Measurements from ENCODE around the gene DOHH. TPM values are rescaled to one million over a fixed set of nuclear protein-coding genes. Genes with fewer than 3 reads are reported as not detected.

Gene DOHH
- total and polyA plus RNA-seq, 2 donors, result 8.5 to 8.8 TPM

DNA sequence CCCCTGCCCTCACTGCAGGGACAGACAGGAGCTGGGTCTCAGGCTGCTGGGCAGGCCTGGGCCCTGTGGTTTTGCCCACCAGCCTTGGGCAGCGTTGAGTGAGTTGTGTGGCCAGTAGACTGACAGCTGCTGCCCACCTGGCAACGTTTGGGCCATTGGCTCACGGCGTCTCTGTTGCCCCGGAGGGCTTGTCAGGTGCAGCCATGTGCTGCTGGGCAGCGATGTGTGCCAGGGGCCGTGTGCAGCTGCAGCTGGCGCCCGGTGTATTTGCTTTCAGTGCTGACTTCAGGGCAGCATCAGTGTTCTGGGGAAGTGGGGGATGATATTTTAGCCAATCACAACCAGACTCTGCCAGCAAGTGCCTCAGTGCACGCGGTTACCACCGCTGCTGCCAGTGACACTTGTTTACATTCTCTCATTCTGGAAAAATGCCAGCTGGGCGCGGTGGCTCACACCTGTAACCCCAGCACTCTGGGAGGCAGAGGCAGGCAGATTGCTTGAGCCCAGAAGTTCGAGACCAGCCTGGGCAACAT, 16.3 kb upstream of the DOHH start:
- H3K4me1 ChIP-seq (ENCODE audit: control insufficient read depth in 2 of 2, insufficient read depth in 2 of 2, low read length in 2 of 2), result peaks cover 6 to 7% of the 10 kb centered on the region in 2 donors

DNA sequence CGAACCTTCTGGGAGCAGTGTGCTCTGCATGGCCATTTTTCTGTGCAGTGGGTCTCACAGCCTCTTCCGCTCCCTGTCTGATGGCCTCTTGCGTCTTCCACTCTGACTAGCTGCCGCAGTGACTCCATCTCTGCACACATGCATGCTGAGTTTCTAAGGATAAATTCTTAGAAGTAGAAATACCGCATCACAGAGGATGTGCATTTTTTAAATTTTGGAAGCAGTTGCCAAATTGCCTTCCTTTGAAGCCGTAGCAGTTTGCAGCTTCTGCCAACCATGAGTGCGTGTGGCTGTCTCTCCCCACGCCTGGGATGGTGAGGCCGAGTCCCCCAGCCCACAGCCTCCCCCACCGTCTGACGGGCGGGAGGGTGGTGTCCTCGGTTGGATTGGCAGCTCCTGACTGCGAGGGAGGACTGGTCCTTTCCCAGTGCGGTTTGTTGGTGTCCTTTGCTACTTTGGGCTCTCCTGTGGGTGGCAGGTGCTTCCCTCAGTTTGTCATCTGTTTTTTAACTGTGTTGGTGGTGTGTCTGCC, 15.5 kb upstream of the DOHH start:
- H3K4me1 ChIP-seq (ENCODE audit: control insufficient read depth in 2 of 2, insufficient read depth in 2 of 2, low read length in 2 of 2), result peaks cover 6 to 7% of the 10 kb centered on the region in 2 donors
- peaks cover 35 to 49% of the 10 kb centered on the region in 2 donors for H3K36me3 ChIP-seq (ENCODE audit: control insufficient read depth in 2 of 2, insufficient read depth in 2 of 2, low read length in 1 of 2)
- H3K4me3 ChIP-seq (ENCODE audit: low read length in 2 of 2), result no peak overlapping the region

More for the DNA sequence above, 16.3 kb upstream of the DOHH start:
- WGBS, result 62% methylated on average over 15 of the region's 15 CpGs
- DNase-seq (ENCODE audit: low read depth in 6 of 9, low spot score in 9 of 9), result peak in 2 of 9 donors; percentile 37 to 46
- Histone ChIP-seq H3K4me3 (ENCODE audit: low read length in 2 of 2) (no peak overlapping the region), H3K27me3 (ENCODE audit: control insufficient read depth in 2 of 2, insufficient read depth in 1 of 2, low read length in 1 of 2) (no peaks in the 10 kb centered on the region), H3K9me3 (ENCODE audit: control insufficient read depth in 2 of 2, insufficient read depth in 1 of 2, low read length in 1 of 2) (no peaks in the 10 kb centered on the region), H3K36me3 (ENCODE audit: control insufficient read depth in 2 of 2, insufficient read depth in 2 of 2, low read length in 1 of 2) (peaks cover 32 to 47% of the 10 kb centered on the region in 2 donors), H3K27ac (ENCODE audit: low read depth in 1 of 2, low read length in 1 of 2) (peak overlapping the region; percentile 26 to 43)

GRCh38 chr19:3514930-3515329, 14.5 kb upstream of the DOHH start:
- H3K9me3 ChIP-seq (ENCODE audit: control insufficient read depth in 2 of 2, insufficient read depth in 1 of 2, low read length in 1 of 2), result no peaks in the 10 kb centered on the region
- peaks cover 43 to 48% of the 10 kb centered on the region in 2 donors for H3K36me3 ChIP-seq (ENCODE audit: control insufficient read depth in 2 of 2, insufficient read depth in 2 of 2, low read length in 1 of 2)
- H3K27ac ChIP-seq (ENCODE audit: low read depth in 1 of 2, low read length in 1 of 2), result no peak overlapping the region
- H3K4me3 ChIP-seq (ENCODE audit: low read length in 2 of 2), result no peak overlapping the region
- 97% methylated on average over 12 of the region's 12 CpGs for WGBS
- no peak for DNase-seq (ENCODE audit: low read depth in 6 of 9, low spot score in 9 of 9)
- H3K27me3 ChIP-seq (ENCODE audit: control insufficient read depth in 2 of 2, insufficient read depth in 1 of 2, low read length in 1 of 2), result no peaks in the 10 kb centered on the region
- H3K4me1 ChIP-seq (ENCODE audit: control insufficient read depth in 2 of 2, insufficient read depth in 2 of 2, low read length in 2 of 2), result peaks cover 6 to 7% of the 10 kb centered on the region in 2 donors

More for the DNA sequence above, 15.5 kb upstream of the DOHH start:
- no peak for DNase-seq (ENCODE audit: low read depth in 6 of 9, low spot score in 9 of 9)
- Histone ChIP-seq H3K27ac (ENCODE audit: low read depth in 1 of 2, low read length in 1 of 2) (peak overlapping the region in 1 of 2 donors; percentile 10), H3K27me3 (ENCODE audit: control insufficient read depth in 2 of 2, insufficient read depth in 1 of 2, low read length in 1 of 2) (no peaks in the 10 kb centered on the region), H3K9me3 (ENCODE audit: control insufficient read depth in 2 of 2, insufficient read depth in 1 of 2, low read length in 1 of 2) (no peaks in the 10 kb centered on the region)
- WGBS, result 85% methylated on average over 15 of the region's 15 CpGs

GRCh38 chr19:3513229-3514140, 13.0 kb upstream of the DOHH start:
- no peak overlapping the region for H3K4me3 ChIP-seq (ENCODE audit: low read length in 2 of 2)
- H3K4me1 ChIP-seq (ENCODE audit: control insufficient read depth in 2 of 2, insufficient read depth in 2 of 2, low read length in 2 of 2), result peaks cover 7% of the 10 kb centered on the region in 2 donors
- H3K27ac ChIP-seq (ENCODE audit: low read depth in 1 of 2, low read length in 1 of 2), result no peak overlapping the region
- DNase-seq (ENCODE audit: low read depth in 6 of 9, low spot score in 9 of 9), result no peak
- peaks cover 42 to 52% of the 10 kb centered on the region in 2 donors for H3K36me3 ChIP-seq (ENCODE audit: control insufficient read depth in 2 of 2, insufficient read depth in 2 of 2, low read length in 1 of 2)
- no peaks in the 10 kb centered on the region for H3K27me3 ChIP-seq (ENCODE audit: control insufficient read depth in 2 of 2, insufficient read depth in 1 of 2, low read length in 1 of 2)
- H3K9me3 ChIP-seq (ENCODE audit: control insufficient read depth in 2 of 2, insufficient read depth in 1 of 2, low read length in 1 of 2), result no peaks in the 10 kb centered on the region
- 98% methylated on average over 23 of the region's 23 CpGs for WGBS

DNA sequence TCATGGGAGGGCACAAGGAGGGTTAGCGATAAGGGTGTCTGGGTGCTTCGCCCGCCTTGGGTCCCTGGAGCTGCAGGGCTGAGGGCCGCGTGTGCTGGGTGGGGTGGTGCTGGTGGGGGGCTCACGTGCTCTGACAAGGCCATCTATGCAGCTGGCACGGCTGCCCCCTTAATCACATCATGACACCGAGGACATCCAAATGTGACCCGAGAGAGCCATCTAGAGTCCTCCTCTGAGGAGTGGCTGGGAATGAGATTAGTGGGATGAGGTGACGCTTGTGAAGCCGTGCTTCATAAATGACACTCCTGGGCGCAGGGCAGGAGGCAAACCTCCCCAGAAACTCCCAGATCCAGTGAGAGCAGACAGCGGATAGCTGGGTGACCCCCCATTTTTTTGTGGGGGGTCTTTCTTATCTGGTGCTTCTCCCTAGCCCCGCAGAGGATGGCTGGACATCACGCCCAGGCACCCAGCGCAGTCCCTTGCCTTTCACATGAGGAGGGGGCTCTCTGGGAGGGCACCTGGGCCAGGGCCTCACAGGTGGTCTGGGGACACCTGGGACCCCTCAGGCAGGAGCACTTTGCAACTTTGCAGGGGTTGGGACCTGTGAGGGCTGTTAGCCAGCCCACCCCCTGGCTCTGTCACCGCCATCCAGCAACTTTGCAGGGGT, 12.2 kb upstream of the DOHH start:
- no peak overlapping the region for H3K27ac ChIP-seq (ENCODE audit: low read depth in 1 of 2, low read length in 1 of 2)
- no peaks in the 10 kb centered on the region for H3K27me3 ChIP-seq (ENCODE audit: control insufficient read depth in 2 of 2, insufficient read depth in 1 of 2, low read length in 1 of 2)
- peaks cover 7 to 11% of the 10 kb centered on the region in 2 donors for H3K4me1 ChIP-seq (ENCODE audit: control insufficient read depth in 2 of 2, insufficient read depth in 2 of 2, low read length in 2 of 2)
- peaks cover 40 to 51% of the 10 kb centered on the region in 2 donors for H3K36me3 ChIP-seq (ENCODE audit: control insufficient read depth in 2 of 2, insufficient read depth in 2 of 2, low read length in 1 of 2)
- no peaks in the 10 kb centered on the region for H3K9me3 ChIP-seq (ENCODE audit: control insufficient read depth in 2 of 2, insufficient read depth in 1 of 2, low read length in 1 of 2)
- DNase-seq (ENCODE audit: low read depth in 6 of 9, low spot score in 9 of 9), result no peak
- H3K4me3 ChIP-seq (ENCODE audit: low read length in 2 of 2), result no peak overlapping the region
- over 99% methylated on average over 17 of the region's 17 CpGs for WGBS

DNA sequence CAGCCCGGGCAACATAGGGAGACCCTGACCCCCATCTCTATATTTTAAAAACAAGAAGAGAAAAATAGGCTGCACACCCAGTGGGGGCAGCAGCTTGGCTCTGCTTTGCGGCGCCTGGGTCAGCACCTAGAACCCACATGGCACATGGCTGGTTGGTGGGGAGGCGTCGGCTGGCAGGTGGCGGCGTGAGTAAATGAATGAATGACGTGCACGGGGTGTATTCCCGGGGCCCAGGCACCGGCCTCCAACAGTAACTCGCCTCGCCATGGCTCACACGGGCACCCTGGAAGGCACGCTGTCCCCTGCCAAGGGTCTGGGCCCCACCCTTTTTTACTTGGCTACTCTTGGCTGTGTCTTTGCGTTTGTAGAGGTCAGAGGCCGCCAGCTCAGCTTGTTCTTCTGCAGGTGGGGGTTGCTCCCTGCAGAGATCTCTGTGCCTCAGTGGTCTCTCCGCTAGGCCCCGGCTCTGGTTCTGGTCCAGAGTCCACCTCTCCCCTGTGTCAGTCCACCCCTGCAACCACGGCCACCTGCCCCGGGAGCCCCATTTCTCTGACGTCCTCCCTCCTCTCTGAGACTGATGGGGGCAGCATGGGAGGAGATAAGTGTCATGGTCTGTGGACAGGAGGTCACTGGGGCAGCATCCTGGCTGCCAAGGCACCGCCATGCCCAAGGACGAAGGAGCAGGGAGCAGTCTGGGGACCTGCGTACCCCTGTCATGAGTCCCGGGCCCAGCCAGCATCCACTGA, 11.2 kb upstream of the DOHH start:
- Histone ChIP-seq H3K4me3 (ENCODE audit: low read length in 2 of 2) (no peak overlapping the region), H3K9me3 (ENCODE audit: control insufficient read depth in 2 of 2, insufficient read depth in 1 of 2, low read length in 1 of 2) (no peaks in the 10 kb centered on the region), H3K4me1 (ENCODE audit: control insufficient read depth in 2 of 2, insufficient read depth in 2 of 2, low read length in 2 of 2) (peaks cover 14 to 19% of the 10 kb centered on the region in 2 donors), H3K27ac (ENCODE audit: low read depth in 1 of 2, low read length in 1 of 2) (no peak overlapping the region), H3K27me3 (ENCODE audit: control insufficient read depth in 2 of 2, insufficient read depth in 1 of 2, low read length in 1 of 2) (no peaks in the 10 kb centered on the region), H3K36me3 (ENCODE audit: control insufficient read depth in 2 of 2, insufficient read depth in 2 of 2, low read length in 1 of 2) (peaks cover 39 to 53% of the 10 kb centered on the region in 2 donors)
- WGBS, result 96% methylated on average over 26 of the region's 26 CpGs
- DNase-seq (ENCODE audit: low read depth in 6 of 9, low spot score in 9 of 9), result no peak

DNA sequence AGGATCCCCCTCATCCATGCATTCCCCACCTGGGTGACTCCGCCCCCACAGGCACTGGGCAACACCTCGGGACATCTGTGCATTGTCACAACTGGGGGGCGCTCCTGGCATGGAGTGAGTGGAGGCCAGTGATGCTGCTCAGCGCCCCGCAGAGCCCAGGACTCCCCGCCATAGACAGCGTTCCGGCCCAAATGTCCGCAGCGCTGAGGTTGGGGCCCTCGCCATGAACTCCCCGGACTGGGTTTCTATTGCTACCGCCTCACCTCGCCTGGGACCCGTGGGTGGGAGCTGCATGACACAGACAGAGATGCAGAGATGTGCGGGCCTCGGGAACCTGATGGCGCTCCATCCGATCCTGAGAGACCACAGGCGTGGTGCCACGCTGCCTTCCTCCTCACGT, 10.3 kb upstream of the DOHH start:
- no peak for DNase-seq (ENCODE audit: low read depth in 6 of 9, low spot score in 9 of 9)
- Histone ChIP-seq H3K4me1 (ENCODE audit: control insufficient read depth in 2 of 2, insufficient read depth in 2 of 2, low read length in 2 of 2) (peaks cover 8 to 16% of the 10 kb centered on the region in 2 donors), H3K27ac (ENCODE audit: low read depth in 1 of 2, low read length in 1 of 2) (no peak overlapping the region), H3K36me3 (ENCODE audit: control insufficient read depth in 2 of 2, insufficient read depth in 2 of 2, low read length in 1 of 2) (peaks cover 35 to 53% of the 10 kb centered on the region in 2 donors), H3K9me3 (ENCODE audit: control insufficient read depth in 2 of 2, insufficient read depth in 1 of 2, low read length in 1 of 2) (peaks cover 0 to 1% of the 10 kb centered on the region in 2 donors), H3K4me3 (ENCODE audit: low read length in 2 of 2) (no peak overlapping the region), H3K27me3 (ENCODE audit: control insufficient read depth in 2 of 2, insufficient read depth in 1 of 2, low read length in 1 of 2) (no peaks in the 10 kb centered on the region)
- WGBS, result 96% methylated on average over 22 of the region's 22 CpGs

DNA sequence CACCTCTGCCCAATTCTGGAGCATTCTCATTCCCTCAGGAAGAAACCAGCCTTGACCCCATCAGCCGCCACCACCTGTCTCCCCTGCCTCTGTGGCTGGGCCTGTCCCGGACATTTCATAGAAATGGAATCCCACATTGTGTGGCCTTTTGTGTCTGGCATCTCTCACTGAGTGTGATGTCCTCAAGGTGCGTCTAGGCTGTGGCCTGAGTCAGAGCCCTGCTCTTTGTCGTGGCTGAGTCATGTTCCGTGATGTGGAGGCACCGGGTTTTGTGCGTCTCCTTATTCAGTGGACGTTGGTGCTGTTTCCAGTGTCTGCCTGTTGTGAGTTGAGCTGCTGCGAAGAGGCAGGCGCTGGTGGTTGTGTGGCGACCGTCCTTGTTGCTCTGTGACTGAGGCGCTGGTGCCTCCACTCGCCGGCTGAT, 9.1 kb upstream of the DOHH start:
- H3K27ac ChIP-seq (ENCODE audit: low read depth in 1 of 2, low read length in 1 of 2), result no peak overlapping the region
- H3K4me3 ChIP-seq (ENCODE audit: low read length in 2 of 2), result no peak overlapping the region
- peaks cover 0 to 1% of the 10 kb centered on the region in 2 donors for H3K9me3 ChIP-seq (ENCODE audit: control insufficient read depth in 2 of 2, insufficient read depth in 1 of 2, low read length in 1 of 2)
- no peaks in the 10 kb centered on the region for H3K27me3 ChIP-seq (ENCODE audit: control insufficient read depth in 2 of 2, insufficient read depth in 1 of 2, low read length in 1 of 2)
- peaks cover 7 to 28% of the 10 kb centered on the region in 2 donors for H3K4me1 ChIP-seq (ENCODE audit: control insufficient read depth in 2 of 2, insufficient read depth in 2 of 2, low read length in 2 of 2)
- no peak for DNase-seq (ENCODE audit: low read depth in 6 of 9, low spot score in 9 of 9)
- WGBS, result 97% methylated on average over 15 of the region's 15 CpGs
- H3K36me3 ChIP-seq (ENCODE audit: control insufficient read depth in 2 of 2, insufficient read depth in 2 of 2, low read length in 1 of 2), result peaks cover 33 to 53% of the 10 kb centered on the region in 2 donors

All from thymus (tissue), 11 donors.